Epidermal melanocyte (primary cell): ENCODE results near the gene MMP13.
A peak's percentile ranks its signal among the peaks of the same experiment; 100 is the strongest.
"Not testable (repeated sequence)": the region's sequence is repeated elsewhere in the genome, so short reads cannot be mapped to it uniquely, and the experiment has no call there.

Source experiments
- DNase-seq: peaks from one replicate; pipeline ENCODE4 v3.0.0; 2011; ENCODE audit warnings: low spot score; ENCODE audit not compliant: insufficient read length

MMP13 gene

DNA sequence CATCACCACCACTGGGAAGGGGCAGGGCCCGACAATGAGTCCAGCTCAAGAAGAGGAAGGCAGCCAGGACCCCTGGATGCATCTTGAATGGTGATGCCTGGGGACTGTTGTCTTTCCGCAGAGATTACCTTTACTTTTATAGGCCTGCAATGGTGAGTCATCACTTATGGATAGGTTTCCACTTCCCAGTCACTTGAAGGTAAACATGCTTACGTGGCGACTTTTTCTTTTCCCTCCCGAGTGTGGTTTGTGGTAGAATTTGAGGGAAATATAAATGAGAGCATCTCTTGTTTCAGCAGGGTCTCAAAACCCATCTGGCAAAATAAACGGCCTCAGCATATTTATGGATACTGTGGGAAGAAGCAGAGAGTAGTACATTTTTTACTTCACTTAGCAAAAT lies at the start of gene MMP13:
Gene MMP13 (minus strand): TSS at position 109 of the 400 bp plus-strand sequence. CDS start 27 bp downstream, at position 82.
- DNase-seq = no peak

GRCh38 chr11:103004234-103004633 lies 48.7 kb upstream of the MMP13 start:
- not testable (repeated sequence) for DNase-seq

DNA sequence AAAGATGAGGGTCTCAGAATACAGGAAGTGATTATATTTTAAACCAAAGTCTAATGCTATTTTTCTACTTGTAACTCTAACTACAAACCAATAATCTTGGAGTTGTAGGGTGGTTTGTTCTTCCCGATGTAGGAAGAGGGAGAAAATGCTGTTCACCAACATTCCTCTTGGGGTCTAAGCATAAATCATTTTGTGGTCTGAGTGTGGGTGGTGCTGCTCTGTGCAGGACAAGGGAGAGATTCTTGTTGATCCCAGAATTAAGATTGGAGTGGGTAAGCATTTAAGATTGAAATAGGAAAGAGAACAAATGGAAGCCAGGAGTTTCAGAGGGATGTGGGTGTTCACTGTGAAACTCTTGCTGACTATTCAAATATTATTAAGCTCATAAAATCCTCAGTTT lies 38.6 kb upstream of the MMP13 start:
- DNase-seq = no peak

- DNase-seq = no peak
These were observed 36.2 kb upstream of the MMP13 start for GRCh38 chr11:102991776-102992175.

DNA sequence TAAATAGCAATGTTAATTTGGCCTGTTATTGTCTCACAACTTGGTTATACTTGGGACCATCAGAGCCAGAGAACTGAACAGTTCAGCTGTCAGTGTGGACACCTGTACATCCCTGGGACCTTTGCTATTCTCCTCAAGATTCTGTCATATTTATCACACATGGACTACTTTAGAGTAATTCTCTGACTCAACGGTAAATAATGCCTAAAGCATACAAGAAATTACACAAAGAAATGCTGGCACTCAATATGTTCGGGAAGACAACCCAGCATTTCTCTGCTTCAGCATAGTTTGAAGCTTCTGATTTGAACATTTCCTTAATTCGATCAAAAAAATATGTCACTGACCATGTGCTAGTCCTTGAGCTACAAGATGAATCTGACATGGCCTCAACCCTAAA lies 34.6 kb upstream of the MMP13 start:
- no peak for DNase-seq

GRCh38 chr11:102989379-102990047 lies 34.0 kb upstream of the MMP13 start:
- no peak for DNase-seq

- DNase-seq = no peak
These were observed 31.3 kb upstream of the MMP13 start for GRCh38 chr11:102986815-102987214.

GRCh38 chr11:102985850-102986249 lies 30.3 kb upstream of the MMP13 start:
- no peak for DNase-seq

- DNase-seq = no peak
These were observed 28.0 kb upstream of the MMP13 start for GRCh38 chr11:102983486-102983885.

GRCh38 chr11:102981324-102981910 lies 25.9 kb upstream of the MMP13 start:
- DNase-seq = no peak

- no peak for DNase-seq
These were observed 19.2 kb upstream of the MMP13 start for GRCh38 chr11:102974552-102975280.

- DNase-seq = not testable (repeated sequence)
These were observed 18.2 kb upstream of the MMP13 start for GRCh38 chr11:102973698-102974097.

- DNase-seq = no peak
These were observed 17.3 kb upstream of the MMP13 start for GRCh38 chr11:102972853-102973252.

GRCh38 chr11:102971766-102972165 lies 16.2 kb upstream of the MMP13 start:
- DNase-seq = no peak

DNA sequence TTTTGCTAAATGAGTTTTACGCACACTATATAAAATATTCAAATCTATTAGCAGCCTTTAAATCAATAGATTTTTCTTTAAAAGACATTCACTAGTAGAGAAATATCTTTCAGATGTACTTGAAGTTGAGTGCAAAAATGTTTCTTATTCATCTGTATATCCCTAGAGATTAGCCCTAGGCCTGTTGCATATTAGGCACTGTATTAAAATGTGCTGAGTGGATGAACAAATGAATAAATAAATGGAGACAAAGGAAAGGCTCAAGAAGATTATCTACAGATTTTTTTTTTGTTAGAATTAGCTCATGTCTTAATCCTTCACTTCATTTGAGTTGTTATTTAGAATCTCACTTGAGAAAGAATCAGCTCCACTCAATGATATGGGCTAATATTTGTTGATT lies 12.0 kb upstream of the MMP13 start:
- DNase-seq = no peak

GRCh38 chr11:102966011-102966410 lies 10.5 kb upstream of the MMP13 start:
- no peak for DNase-seq

GRCh38 chr11:102964867-102965266 lies 9.3 kb upstream of the MMP13 start:
- DNase-seq = no peak

DNA sequence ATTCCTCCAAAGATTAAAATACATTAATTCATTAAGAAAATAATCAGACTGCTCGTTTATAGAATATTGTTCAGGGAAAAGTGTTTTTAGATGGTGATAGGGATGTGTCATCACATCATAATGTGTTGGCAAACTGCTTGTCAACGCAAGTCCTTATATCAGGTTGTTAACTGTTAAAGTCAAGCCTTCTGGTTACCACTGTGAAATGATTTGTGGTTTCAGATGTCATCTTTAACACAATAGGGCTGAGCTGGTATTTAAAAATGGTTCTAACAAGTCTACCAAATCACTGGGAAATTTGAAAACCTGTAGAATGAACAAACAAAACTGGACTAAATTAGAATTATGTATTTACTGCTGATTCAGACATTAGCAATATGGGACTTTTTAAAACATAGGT lies 2.4 kb upstream of the MMP13 start:
- DNase-seq = no peak

- no peak for DNase-seq
These were observed 4.9 kb downstream of the MMP13 start for GRCh38 chr11:102950622-102951081.

DNA sequence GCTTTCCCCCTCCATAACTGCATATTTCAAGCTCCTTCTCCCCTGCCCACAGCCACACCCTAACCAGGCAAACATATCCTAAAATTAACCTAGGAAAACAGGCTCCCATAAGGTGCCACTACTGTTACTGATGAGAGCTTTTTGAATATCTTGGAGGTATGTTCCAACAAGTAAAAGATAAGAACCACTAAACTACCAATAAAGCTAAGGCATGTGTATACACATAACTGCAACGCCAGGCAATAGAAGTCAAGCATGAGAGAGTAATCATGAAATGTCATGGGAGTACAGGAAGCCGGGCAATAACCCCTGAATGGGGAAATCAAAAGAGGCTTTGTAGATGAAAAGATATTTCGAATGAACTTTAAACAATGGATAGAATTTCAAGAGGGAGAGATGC lies 9.3 kb downstream of the MMP13 start:
- no peak for DNase-seq

DNA sequence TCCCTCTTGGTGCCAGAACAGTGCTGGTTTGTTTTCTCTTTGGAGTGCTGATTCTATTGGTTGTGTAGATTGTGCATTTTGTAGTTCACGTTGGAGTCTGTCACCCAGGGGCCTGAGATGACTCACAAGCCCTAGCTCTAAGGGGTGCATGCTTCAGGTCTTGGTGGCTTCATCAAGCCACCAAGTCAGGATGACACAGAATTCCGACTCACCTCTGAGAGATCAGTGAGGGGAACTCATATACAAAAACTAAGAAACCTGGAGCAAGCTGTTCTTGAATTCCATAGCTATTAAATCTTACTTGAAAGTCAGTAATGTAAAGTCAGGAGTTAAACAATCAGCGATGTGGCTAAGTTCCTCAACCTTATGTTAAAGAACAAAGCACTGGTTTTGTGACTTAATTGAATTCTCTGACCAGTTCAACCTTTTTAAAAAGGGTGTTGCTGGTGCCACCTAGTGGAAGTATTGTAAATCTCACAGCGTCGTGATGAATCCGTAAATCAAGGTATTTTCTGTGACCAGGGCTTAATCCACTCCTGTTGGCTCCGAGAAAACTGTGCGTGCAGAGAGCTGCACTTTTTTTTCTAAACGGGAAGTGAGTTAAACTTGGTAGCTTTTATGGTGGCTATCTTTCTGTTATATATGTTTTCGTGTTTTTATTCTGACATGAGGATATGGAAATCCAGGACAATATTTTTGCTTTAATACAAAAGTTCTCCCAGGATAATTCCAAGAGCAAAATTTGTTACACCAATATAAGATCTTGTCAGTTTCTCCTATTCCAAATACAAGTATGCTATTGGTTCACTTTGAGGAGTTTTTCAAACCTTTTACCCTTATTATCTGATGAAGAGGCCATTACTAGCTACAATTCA lies 14.6 kb downstream of the MMP13 start:
- peak; percentile 44 for DNase-seq
